Measurements from ENCODE around the gene CX3CL1. TPM values are rescaled to one million over a fixed set of nuclear protein-coding genes. Genes with fewer than 3 reads are reported as not detected.
"Not testable (repeated sequence)": the region's sequence is repeated elsewhere in the genome, so short reads cannot be mapped to it uniquely, and the experiment has no call there.

CX3CL1 gene
- total and polyA plus RNA-seq, 2 experiments from 2014 or later = 0.33 to 0.71 TPM

GRCh38 chr16:57391708-57392107 lies 19.4 kb downstream of the CX3CL1 start:
- H3K27me3 ChIP-seq = no peaks in the 10 kb centered on the region
- no peak for DNase-seq (ENCODE audit: low read depth in 1 of 2, low spot score in 1 of 2)
- no peak overlapping the region for H3K4me3 ChIP-seq
- no peaks in the 10 kb centered on the region for H3K36me3 ChIP-seq
- no peak overlapping the region for H3K27ac ChIP-seq
- no peaks in the 10 kb centered on the region for H3K4me1 ChIP-seq (ENCODE audit: low read depth)
- H3K9me3 ChIP-seq (ENCODE audit: low read depth) = no peaks in the 10 kb centered on the region
- TF ChIP-seq CTCF (IDR thresholded peaks at IDR 0.05; ENCODE audit: low read depth, low read length) = no peak

GRCh38 chr16:57392694-57393093 lies 20.4 kb downstream of the CX3CL1 start:
- no peak for DNase-seq (ENCODE audit: low read depth in 1 of 2, low spot score in 1 of 2)
- Histone ChIP-seq H3K9me3 (ENCODE audit: low read depth) (no peaks in the 10 kb centered on the region), H3K4me3 (no peak overlapping the region), H3K36me3 (no peaks in the 10 kb centered on the region), H3K27me3 (no peaks in the 10 kb centered on the region), H3K27ac (no peak overlapping the region), H3K4me1 (ENCODE audit: low read depth) (no peaks in the 10 kb centered on the region)
- TF ChIP-seq CTCF (IDR thresholded peaks at IDR 0.05; ENCODE audit: low read depth, low read length) = no peak

- no peaks in the 10 kb centered on the region for H3K4me1 ChIP-seq (ENCODE audit: low read depth)
- no peak overlapping the region for H3K4me3 ChIP-seq
- no peaks in the 10 kb centered on the region for H3K36me3 ChIP-seq
- H3K9me3 ChIP-seq (ENCODE audit: low read depth) = no peaks in the 10 kb centered on the region
- H3K27ac ChIP-seq = no peak overlapping the region
- DNase-seq (ENCODE audit: low read depth in 1 of 2, low spot score in 1 of 2) = peak in 1 of 2 donors; percentile 55
- H3K27me3 ChIP-seq = no peaks in the 10 kb centered on the region
- TF ChIP-seq CTCF (IDR thresholded peaks at IDR 0.05; ENCODE audit: low read depth, low read length) = no peak
Measured at GRCh38 chr16:57394444-57394843, 22.2 kb downstream of the CX3CL1 start.

GRCh38 chr16:57395026-57395425 lies 22.7 kb downstream of the CX3CL1 start:
- Histone ChIP-seq H3K4me1 (ENCODE audit: low read depth) (no peaks in the 10 kb centered on the region), H3K27ac (no peak overlapping the region), H3K4me3 (no peak overlapping the region), H3K9me3 (ENCODE audit: low read depth) (no peaks in the 10 kb centered on the region), H3K27me3 (no peaks in the 10 kb centered on the region), H3K36me3 (no peaks in the 10 kb centered on the region)
- TF ChIP-seq CTCF (IDR thresholded peaks at IDR 0.05; ENCODE audit: low read depth, low read length) = no peak
- no peak for DNase-seq (ENCODE audit: low read depth in 1 of 2, low spot score in 1 of 2)

- Histone ChIP-seq H3K36me3 (no peaks in the 10 kb centered on the region), H3K9me3 (ENCODE audit: low read depth) (no peaks in the 10 kb centered on the region), H3K27me3 (no peaks in the 10 kb centered on the region), H3K27ac (no peak overlapping the region), H3K4me1 (ENCODE audit: low read depth) (no peaks in the 10 kb centered on the region), H3K4me3 (no peak overlapping the region)
- no peak for DNase-seq (ENCODE audit: low read depth in 1 of 2, low spot score in 1 of 2)
- TF ChIP-seq CTCF (IDR thresholded peaks at IDR 0.05; ENCODE audit: low read depth, low read length) = no peak
Measured at GRCh38 chr16:57396786-57397185, 24.5 kb downstream of the CX3CL1 start.

- not testable (repeated sequence) for H3K36me3 ChIP-seq; H3K4me1 ChIP-seq (ENCODE audit: low read depth); H3K27me3 ChIP-seq; H3K4me3 ChIP-seq; DNase-seq (ENCODE audit: low read depth in 1 of 2, low spot score in 1 of 2); H3K9me3 ChIP-seq (ENCODE audit: low read depth); H3K27ac ChIP-seq
Measured at GRCh38 chr16:57397493-57397892, 25.2 kb downstream of the CX3CL1 start.
